ENCODE results near the gene PPP2R3A.
"Not testable (repeated sequence)": the region's sequence is repeated elsewhere in the genome, so short reads cannot be mapped to it uniquely, and the experiment has no call there.

The PPP2R3A gene

GRCh38 chr3:136161516-136161915 lies 196.0 kb downstream of the PPP2R3A start:
- no peak for DNase-seq

DNA sequence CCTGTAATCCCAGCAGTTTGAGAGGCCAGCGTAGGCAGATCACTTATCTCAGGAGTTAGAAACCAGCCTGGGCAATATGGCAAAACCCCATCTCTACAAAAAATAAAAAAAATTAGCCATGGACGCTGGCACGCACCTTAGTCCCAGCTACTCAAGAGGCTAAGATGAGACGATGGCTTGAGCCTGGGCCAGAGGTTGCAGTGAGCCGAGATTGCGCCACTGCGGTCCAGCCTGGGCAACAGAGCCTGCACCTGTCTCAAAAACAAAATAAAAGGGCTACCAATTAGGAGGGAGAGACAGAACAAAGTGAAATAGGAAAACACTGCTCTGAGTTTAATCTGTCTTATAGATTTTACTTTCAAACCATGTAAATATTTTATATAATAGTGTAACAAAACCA lies 196.8 kb downstream of the PPP2R3A start:
- no peak for DNase-seq

GRCh38 chr3:136163607-136164006 lies 198.1 kb downstream of the PPP2R3A start:
- DNase-seq, result not testable (repeated sequence)

DNA sequence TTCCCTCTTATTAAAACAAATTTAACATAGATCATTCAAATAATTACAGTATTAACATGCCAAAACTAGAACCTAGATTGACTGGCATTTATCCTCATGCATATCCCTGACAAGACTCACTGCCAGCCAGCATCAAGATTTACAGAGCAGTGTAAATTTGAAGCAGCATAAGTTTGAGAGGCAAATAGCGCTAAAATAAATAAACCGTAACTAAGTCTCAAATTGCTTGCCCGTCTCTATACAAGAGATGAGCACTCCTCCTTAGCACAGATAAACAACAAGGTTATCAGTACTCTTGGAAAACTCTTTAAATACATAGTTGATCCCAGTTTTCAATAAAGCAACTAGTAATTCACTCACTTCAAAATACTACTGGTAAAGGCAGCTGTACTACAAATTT lies 201.0 kb downstream of the PPP2R3A start:
- no peak for DNase-seq

GRCh38 chr3:136168236-136168635 lies 202.7 kb downstream of the PPP2R3A start:
- not testable (repeated sequence) for DNase-seq

- peak; percentile 32 to 34 for DNase-seq
These were observed 205.6 kb downstream of the PPP2R3A start for GRCh38 chr3:136171097-136171542.

GRCh38 chr3:136173939-136174490 lies 208.5 kb downstream of the PPP2R3A start:
- no peak for DNase-seq

DNA sequence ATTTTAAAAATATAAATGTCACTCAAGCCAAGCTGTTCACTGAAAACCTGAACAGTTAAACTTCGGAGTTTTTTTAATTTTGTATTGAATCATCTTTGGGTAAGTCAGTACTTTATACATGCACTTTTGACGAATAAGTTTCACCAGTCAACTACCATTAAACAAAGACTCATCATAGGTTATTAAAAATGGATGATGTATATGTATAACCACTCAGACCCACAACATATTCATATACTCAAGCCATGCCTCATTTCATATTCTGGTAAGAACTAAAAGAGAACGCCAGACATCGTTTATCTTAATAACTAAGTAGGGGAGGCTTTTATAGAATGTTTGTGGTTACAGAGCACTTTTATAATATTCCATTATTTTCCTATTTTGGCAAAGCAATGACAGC lies 212.3 kb downstream of the PPP2R3A start:
- DNase-seq, result no peak

DNA sequence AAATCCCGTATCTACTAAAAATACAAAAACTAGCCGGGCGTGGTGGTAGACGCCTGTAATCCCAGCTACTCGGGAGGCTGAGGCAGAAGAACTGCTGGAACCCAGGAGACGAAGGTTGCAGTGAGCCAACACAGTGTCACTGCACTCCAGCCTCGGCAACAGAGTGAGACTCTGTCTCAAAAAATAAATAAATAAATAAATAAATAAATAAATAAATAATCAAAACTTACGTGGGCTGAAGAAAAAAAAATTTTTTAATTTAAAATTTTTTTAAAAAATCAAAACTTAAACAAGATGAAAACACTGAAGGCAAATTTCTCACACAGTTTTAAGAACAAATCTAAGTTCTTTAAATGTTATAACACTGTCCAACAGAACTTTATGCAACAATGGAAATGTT lies 216.2 kb downstream of the PPP2R3A start:
- DNase-seq, result no peak

GRCh38 chr3:136184703-136185102 lies 219.2 kb downstream of the PPP2R3A start:
- no peak for DNase-seq

DNA sequence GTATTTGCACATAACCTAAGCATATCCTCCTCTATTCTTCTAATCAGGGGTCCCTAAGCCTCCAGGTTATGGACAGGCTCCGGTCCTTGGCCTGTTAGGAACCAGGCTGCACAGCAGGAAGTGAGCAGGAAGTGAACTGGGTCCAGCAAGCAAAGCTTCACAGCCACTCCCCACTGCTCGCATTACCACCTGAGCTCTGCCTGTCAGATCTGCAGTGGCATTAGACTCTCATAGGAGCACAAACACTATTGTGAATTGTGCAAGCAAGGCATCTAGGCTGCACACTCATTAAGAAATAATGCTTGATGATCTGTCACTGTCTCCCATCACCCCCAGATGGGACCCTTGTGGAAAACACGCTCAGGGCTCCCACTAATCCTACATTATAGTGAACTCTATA lies 220.8 kb downstream of the PPP2R3A start:
- no peak for DNase-seq

GRCh38 chr3:136186846-136187245 lies 221.3 kb downstream of the PPP2R3A start:
- DNase-seq, result no peak

DNA sequence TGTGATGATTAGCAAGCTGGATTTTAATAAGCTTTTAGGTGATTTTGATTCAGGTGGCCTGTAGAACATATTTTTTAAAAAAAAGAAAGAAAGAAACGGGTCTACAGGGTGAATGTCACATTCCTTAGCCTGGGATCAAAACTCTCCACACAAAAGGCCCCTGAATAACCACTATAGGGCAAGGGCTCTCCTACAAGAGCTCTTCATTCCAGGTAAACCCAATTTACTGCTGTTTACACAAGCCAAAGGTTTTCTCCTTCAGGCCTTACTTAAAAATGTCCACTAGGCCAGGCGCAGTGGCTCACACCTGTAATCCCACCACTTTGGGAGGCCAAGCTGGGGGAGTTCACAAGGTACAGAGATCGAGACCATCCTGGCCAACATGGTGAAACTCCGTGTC lies 222.3 kb downstream of the PPP2R3A start:
- DNase-seq, result no peak

GRCh38 chr3:136189043-136189442 lies 223.5 kb downstream of the PPP2R3A start:
- no peak for DNase-seq

DNA sequence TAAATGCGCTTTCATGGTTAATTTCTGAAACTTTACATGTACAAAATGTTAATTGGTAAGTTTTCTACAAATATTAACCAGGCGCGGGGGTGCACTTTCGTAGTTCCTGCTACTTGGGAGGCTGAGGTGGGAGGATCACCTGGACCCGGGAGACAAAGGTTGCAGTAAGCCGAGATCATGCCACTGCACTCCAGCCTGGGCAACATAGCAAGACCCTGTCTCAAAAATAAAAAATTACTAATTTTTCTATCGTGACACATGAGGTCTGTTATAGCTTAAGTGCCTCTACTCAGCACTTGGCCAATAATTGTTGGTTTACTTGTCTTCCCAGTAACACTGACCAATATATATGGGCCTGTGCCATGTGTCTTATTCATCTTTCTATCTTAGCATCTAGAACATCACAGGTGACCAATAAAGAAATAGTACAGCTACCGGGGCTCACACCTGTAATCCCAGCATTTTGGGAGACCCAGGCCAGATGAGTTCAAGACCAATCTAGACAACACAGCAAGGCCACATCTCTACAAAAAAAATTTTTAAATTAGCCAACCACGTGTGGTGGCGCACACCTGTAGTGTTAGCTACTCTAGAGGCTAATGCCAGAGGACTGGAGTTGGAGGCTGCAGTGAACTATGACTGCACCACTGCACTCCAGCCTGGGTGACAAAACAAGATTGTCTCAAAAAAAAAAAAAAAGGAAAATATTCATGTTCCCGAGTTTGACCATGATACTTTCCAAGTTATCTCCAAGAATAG lies 224.5 kb downstream of the PPP2R3A start:
- no peak for DNase-seq

GRCh38 chr3:136192195-136192594 lies 226.7 kb downstream of the PPP2R3A start:
- not testable (repeated sequence) for DNase-seq

GRCh38 chr3:136192831-136193230 lies 227.3 kb downstream of the PPP2R3A start:
- DNase-seq, result no peak

DNA sequence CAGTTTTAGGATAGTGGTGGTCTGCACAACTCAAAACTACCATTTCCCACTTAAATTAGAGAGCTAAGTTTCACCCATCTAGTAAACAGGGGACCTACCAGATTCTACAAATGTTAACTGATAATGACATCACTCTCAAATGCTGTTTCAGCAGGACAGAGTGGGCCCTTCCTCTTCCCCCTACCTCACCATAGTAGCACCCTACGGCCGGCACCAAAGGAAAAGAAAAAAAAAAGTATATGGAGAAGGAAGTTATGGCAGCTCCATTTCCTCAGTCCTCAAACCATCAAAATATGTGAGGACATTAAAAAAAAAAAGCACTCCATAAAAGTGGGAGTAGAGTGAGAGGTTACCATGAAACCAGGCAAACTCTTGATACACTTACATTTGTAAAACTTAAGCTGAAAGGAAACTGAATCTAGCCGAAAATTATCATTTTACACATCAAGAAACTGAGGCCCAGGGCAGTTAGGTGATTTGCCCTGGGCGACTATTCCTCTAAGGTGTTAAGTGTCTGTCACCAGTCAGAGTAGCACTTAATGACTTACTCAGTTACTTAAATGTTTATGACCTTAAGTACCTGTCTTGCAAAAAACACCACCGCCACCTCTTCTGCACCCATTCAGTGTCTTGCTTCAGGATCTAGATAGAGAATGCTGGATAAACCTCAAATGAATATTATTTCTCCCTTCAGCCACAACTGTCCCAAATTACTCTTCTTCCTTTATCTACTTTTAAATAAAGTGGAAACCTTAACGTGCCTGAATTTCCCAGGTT lies 227.9 kb downstream of the PPP2R3A start:
- DNase-seq, result peak in 1 of 2 experiments; percentile 12

DNA sequence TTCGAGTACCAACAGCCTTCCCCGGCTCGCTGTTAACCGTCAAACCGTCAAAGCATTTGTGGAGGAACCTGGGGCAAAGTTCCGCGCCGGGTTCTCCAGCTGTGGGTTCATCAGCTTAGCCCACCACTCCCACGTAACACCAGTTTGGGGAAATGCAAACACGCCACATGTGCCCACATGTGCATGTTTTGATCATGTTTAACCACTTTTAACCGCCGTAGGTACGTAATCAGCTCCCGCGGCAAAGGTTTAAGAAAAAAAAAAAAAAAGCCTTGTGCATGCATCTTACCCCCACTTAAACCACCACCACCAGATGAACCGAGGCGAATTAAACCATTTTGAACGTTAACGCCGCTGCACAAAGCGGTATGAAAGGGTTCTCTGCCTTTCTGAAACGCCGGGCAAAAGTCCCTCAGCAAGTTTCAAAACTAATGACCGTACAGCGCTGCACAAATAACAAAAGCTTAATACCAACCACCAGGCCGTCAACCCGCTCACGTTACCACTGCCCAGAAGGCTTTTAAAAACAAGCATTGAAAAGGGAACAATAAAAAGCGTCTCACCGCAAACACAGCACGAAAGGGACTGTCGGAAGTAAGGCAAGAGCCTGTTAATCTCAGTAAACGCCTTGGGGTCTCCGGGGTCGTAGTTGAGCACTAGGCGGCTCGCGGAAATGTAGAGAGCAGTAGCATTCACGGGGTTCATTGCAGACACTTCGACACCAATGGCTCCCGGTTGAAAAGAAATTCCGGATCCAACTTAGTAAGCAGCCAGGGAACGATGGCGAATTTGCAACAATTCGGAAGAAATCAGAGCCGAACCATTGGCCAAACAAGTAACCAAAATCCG lies 229.1 kb downstream of the PPP2R3A start:
- peak in 1 of 2 experiments; percentile 26 for DNase-seq

DNA sequence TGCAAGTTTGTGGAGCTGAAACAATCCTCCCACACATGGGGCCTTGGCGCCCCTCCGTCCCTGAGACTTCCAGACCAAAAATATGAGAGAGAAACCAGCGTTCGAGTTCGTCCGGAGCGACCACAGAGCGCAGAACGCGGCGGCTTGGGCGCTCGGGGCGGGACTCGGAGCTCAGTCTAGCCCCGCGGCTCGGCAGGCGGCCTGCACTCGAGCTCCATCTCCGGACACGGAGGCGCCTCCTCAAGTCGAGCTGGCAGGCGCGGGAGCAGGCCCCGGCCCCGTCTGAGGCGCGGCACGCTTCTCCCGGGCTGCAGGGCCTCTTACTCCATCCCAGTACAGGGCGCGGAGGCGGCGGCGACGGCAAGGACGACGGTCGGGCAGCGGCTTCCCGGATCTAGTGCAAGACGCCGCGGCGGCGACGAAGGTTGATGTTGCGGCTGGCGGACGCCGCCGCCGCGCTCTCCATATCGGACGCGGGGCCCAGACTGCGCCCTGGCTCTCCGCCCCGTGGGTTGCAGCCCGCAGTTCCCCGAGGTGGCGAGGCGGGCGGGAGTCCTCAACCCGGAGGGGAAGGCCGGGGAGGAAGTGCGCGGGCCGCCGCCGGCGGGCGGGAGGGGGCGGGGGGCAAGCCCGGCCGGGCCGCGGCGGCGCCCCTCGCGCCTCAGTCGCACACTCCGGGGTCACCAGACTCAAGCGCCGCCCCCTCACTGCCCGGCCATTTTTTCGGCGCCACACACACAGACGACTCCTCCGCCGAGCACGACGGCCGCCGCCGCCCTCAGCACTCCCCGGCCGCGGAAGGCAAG lies 229.9 kb downstream of the PPP2R3A start:
- DNase-seq, result peak; percentile 14 to 79

DNA sequence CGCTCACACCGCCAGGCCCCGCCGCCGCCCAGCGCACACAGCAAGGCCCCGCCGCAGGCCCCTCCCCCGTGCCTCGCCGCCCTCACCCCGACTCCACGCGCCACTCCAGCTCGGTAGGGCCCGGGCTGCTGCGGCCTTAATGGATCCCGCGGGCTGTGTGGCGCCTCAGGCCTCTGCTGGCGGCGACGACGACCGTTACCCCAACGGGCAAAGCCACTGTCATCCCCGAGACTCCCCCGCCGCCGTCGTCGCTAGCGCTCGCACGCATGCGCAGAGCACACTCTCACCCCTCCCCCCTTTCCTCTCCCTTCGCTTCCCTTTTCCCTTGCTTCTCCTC lies 230.5 kb downstream of the PPP2R3A start, which contains the start of gene MSL2:
Gene MSL2 (minus strand): TSS at position 272 of the 337 bp plus-strand sequence. CDS start 1,222 bp downstream, outside the sequence.
- no peak for DNase-seq

Measured in SW 1271 (cell line).